NT2/D1 (cell line): ENCODE measurements around the gene DEFB116.

Source experiments
- YY1 ChIP-seq: IDR thresholded peaks from 2 replicates; pipeline ENCODE4 v1.6.1; 2011; ENCODE audit not compliant: insufficient read length, insufficient read depth
- ZNF274 ChIP-seq: IDR thresholded peaks from 2 replicates; pipeline ENCODE4 v1.6.1; 2011; ENCODE audit warnings: mild to moderate bottlenecking, low read depth, low read length

- TF ChIP-seq ZNF274 (no peak), YY1 (no peak)
Measured at GRCh38 chr20:31256959-31257358, 51.4 kb downstream of the DEFB116 start.
